Measurements from ENCODE around the gene FEZF1.

FEZF1 gene

GRCh38 chr7:122304319-122304975 lies at the start of gene FEZF1:
TSS of gene FEZF1 (minus strand) at chr7:122304750. CDS start at chr7:122304437, 313 bp downstream.
- DNase-seq (ENCODE audit: low read depth in 3 of 3) = no peak

- no peak for DNase-seq (ENCODE audit: low read depth in 3 of 3)
Measured at GRCh38 chr7:122352454-122352853, 47.9 kb upstream of the FEZF1 start.

DNA sequence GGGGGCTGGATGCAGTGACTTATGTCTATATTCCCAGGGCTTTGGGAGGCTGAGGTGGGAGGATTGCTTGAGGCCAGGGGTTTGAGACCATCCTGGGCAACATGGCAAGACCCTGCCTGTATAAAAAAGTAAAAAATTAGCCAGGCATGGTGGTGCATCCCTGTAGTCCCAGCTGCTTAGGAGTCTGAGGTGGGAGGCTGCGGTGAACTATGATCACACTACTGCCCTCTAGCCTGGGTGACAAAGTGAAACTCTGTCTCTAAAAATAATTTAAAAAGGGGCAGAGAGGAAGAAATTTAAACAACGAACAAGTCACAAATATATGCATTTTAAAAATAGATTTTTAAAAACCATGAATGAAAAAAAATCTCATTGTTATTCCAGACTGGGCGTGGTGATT lies 46.2 kb upstream of the FEZF1 start:
- DNase-seq (ENCODE audit: low read depth in 3 of 3) = no peak

DNA sequence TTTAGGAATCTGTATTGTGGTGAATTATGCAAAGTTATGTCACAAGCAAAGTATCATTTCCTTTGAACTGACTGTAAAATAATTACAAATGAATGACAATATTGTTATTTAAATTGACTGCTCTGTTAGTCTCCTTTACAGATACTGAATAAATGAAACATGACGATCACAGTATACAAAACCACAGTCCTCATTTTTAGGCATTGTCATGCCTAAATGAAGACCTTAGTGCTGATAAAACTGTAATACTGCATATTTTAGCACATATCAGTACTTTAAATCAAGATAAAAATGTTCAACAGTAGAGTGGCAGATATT lies 39.7 kb upstream of the FEZF1 start:
- no peak for DNase-seq (ENCODE audit: low read depth in 3 of 3)

- no peak for DNase-seq (ENCODE audit: low read depth in 3 of 3)
Measured at GRCh38 chr7:122343601-122344302, 39.2 kb upstream of the FEZF1 start.

- DNase-seq (ENCODE audit: low read depth in 3 of 3) = no peak
Measured at GRCh38 chr7:122340427-122340826, 35.9 kb upstream of the FEZF1 start.

DNA sequence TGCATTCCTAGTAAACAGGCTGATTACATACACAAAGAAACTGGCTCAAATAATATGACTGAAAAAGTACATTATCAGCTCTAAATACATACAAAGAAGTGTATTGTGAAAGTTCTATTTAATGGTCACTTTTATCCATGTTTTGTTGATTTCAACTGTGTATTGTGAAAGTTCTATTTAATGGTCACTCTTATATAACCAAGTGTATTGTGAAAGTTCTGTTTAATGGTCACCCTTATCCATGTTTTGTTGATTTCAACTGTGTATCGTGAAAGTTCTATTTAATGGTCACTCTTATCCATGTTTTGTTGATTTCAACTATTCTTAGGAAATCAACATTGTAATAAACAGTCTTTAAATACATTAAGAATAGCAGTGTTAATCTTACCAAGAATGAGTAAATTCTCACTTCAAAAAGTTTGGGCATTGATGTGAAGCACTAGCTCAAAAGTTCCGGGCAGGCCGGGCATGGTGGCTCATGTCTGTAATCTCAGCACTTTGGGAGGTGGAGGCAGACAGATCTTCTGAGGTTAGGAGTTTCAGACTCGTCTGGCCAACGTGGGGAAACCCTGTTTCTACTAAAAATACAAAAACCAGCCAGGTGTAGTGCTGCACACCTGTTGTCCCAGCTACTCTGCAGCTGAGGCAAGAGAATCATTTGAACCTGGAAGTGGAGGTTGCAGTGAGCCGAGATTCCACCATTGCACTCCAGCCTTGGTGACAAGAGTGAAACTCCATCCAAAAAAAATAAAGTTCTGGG lies 34.8 kb upstream of the FEZF1 start:
- no peak for DNase-seq (ENCODE audit: low read depth in 3 of 3)

DNA sequence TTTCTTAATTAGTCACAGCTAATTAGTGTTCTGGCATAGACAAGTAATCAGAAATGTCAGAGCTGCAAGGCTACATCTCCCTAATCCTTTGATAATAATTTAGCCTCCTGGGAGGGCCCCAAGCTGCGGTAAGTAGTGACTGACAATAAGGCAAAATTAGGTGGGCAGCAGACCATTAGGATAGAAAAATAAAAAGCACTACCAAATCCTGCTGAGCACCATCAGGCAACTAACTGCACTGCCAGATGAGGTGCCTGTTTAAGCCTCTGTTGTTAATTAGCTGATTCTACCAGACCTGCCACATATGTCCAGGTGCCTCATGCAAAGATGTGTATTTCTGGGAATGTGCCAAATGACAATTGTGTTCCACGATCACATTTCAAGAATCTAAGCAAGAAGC lies 32.5 kb upstream of the FEZF1 start:
- DNase-seq (ENCODE audit: low read depth in 3 of 3) = no peak

- DNase-seq (ENCODE audit: low read depth in 3 of 3) = no peak
Measured at GRCh38 chr7:122329145-122329802, 24.7 kb upstream of the FEZF1 start.

GRCh38 chr7:122327969-122328368 lies 23.4 kb upstream of the FEZF1 start:
- no peak for DNase-seq (ENCODE audit: low read depth in 3 of 3)

GRCh38 chr7:122316467-122317388 lies 12.2 kb upstream of the FEZF1 start:
- DNase-seq (ENCODE audit: low read depth in 3 of 3) = no peak

DNA sequence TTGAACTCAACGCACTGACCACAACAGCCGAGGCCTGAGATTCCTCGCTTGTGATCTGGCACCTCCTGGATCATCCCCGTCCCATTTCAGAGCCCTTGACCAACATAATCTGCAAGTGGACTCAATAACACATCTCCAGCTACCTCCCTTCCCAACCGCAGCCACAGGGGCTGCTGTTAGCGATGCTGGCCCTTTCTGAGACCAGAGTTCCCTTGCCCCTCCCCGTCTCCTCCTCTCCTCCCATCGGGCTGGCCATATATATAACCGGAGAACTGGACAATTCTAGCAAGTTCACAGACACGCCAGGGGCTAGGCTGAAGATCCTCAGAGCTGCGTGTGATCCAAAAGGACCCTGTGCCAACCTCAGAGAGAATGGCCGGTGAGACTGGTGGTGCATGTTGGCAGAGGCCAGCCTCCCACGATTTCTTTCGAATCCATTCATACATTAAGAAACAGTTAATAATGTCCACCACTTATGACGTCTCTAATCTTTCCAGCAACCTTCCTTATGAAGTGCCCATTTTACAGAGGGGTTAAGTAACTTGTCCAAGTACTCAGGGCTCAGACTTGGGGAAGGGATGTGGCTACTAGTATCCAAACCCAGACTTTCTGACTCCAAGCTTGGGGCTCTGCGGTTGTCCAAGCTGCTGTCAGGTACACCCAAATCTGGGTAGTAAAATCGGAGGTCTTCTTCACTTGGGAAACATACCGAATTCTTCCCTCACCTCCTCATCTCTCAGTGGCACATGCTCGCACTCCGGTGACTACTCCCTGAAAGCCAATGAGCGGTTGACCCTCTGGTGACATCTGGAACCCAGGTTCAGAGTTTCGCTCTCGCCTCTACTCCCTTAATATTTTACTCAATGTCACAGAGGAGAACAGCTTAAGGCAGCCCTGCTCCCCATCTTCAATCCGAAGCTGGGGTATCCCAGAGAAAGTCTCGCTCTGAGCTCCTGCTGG lies 11.2 kb upstream of the FEZF1 start:
- no peak for DNase-seq (ENCODE audit: low read depth in 3 of 3)

DNA sequence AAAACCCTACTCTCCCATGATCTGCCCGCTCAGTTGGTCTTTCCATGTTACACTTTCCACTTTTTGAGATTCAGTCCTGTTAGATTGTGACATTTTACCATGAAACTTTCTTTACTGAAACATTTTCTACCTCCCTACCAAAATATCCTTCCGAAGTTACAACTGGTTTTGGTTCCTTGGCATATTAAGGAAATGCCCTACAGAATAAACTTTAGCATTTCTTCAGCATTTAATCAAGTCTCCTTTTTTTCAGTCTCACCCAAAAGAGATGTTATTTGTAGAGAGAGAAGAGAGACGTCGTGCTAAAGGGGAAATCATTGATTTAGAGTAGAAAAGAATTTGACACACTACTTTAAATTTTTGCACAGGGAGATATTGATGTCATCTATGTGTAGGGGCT lies 9.7 kb upstream of the FEZF1 start:
- DNase-seq (ENCODE audit: low read depth in 3 of 3) = no peak

DNA sequence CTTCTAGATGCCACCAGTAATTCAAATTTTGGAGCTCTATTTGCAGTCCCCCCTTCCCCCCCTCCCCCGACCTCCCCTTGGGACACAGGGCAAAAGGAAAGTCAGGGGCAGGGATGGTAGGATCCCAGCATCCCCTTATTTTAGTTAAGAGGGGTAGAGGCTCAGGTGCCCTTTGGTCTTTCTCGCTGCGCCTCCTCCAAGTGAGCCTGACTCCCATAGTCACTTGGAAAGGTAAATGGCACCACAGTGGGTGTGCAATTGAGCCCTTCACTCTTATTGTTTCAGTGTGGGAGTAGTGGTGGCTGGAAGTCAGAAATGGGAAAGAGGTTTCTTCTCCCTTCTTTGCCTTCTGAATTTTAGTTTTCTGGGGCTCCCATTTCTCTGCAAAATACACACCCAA lies 8.2 kb upstream of the FEZF1 start:
- no peak for DNase-seq (ENCODE audit: low read depth in 3 of 3)

GRCh38 chr7:122311734-122312450 lies 7.3 kb upstream of the FEZF1 start:
- DNase-seq (ENCODE audit: low read depth in 3 of 3) = no peak

GRCh38 chr7:122311050-122311700 lies 6.6 kb upstream of the FEZF1 start:
- DNase-seq (ENCODE audit: low read depth in 3 of 3) = no peak

- no peak for DNase-seq (ENCODE audit: low read depth in 3 of 3)
Measured at GRCh38 chr7:122310119-122311021, 5.8 kb upstream of the FEZF1 start.

GRCh38 chr7:122309421-122309820 lies 4.9 kb upstream of the FEZF1 start:
- no peak for DNase-seq (ENCODE audit: low read depth in 3 of 3)
